H9 (cell line): ENCODE data around the gene FBXO41. TPM values are rescaled to one million over a fixed set of nuclear protein-coding genes. Genes with fewer than 3 reads are reported as not detected.

Experiments used
- DNase-seq: peaks from one replicate; pipeline ENCODE4 v3.0.0-alpha.2; 2017
- H2AFZ ChIP-seq: one replicate; pipeline ENCODE4 v1.6.1; 2013; ENCODE audit warnings: mild to moderate bottlenecking, low read length, control low read depth, moderate library complexity
- H2AK5ac ChIP-seq: 2 replicates; pipeline ENCODE4 v1.6.1; 2013; ENCODE audit warnings: low read length, control low read depth, mixed read lengths; ENCODE audit not compliant: insufficient read length
- H2BK120ac ChIP-seq: one replicate; pipeline ENCODE4 v1.6.1; 2013; ENCODE audit warnings: low read depth, mild to moderate bottlenecking, low read length, control low read depth, inconsistent platforms; ENCODE audit not compliant: poor library complexity, severe bottlenecking
- H2BK12ac ChIP-seq: 2 replicates; pipeline ENCODE4 v1.6.1; 2013; ENCODE audit warnings: low read length, control low read depth, mixed read lengths, low read depth; ENCODE audit not compliant: insufficient read length
- H2BK15ac ChIP-seq: 2 replicates; pipeline ENCODE4 v1.6.1; 2013; ENCODE audit warnings: low read depth, low read length, control low read depth
- H2BK20ac ChIP-seq: one replicate; pipeline ENCODE4 v1.6.1; 2013; ENCODE audit warnings: low read depth, mild to moderate bottlenecking, low read length, control low read depth, inconsistent platforms; ENCODE audit not compliant: poor library complexity, severe bottlenecking
- H2BK5ac ChIP-seq: 2 replicates; pipeline ENCODE4 v1.6.1; 2013; ENCODE audit warnings: low read length, control low read depth, mixed read lengths; ENCODE audit not compliant: insufficient read length
- H3K14ac ChIP-seq: 2 replicates; pipeline ENCODE4 v1.6.1; 2013; ENCODE audit warnings: low read length, control low read depth; ENCODE audit not compliant: insufficient read depth
- H3K18ac ChIP-seq: 2 replicates; pipeline ENCODE4 v1.6.1; 2013; ENCODE audit warnings: low read depth, mild to moderate bottlenecking, mixed read lengths, low read length, control low read depth; ENCODE audit not compliant: insufficient read length
- H3K23ac ChIP-seq: 2 replicates; pipeline ENCODE4 v1.6.1; 2013; ENCODE audit warnings: low read length, control low read depth, mixed read lengths, low read depth; ENCODE audit not compliant: insufficient read length
- H3K23me2 ChIP-seq: 2 replicates; pipeline ENCODE4 v1.6.1; 2013; ENCODE audit warnings: low read depth, mild to moderate bottlenecking, mixed read lengths, low read length, control low read depth; ENCODE audit not compliant: insufficient read length, poor library complexity, severe bottlenecking
- H3K27ac ChIP-seq: 2 replicates; pipeline ENCODE4 v1.5.1; 2013; ENCODE audit warnings: low read length, control low read depth, mixed read lengths, low read depth; ENCODE audit not compliant: insufficient read length
- H3K27me3 ChIP-seq: 2 replicates; pipeline ENCODE4 v1.6.1; 2013; ENCODE audit warnings: low read length, control low read depth, inconsistent platforms; ENCODE audit not compliant: insufficient read depth
- H3K4ac ChIP-seq: 2 replicates; pipeline ENCODE4 v1.6.1; 2013; ENCODE audit warnings: low read depth, mild to moderate bottlenecking, control low read depth, inconsistent platforms, low read length, moderate library complexity
- H3K4me1 ChIP-seq: 2 replicates; pipeline ENCODE4 v1.6.1; 2013; ENCODE audit warnings: low read length, control low read depth, inconsistent platforms; ENCODE audit not compliant: insufficient read depth
- H3K4me2 ChIP-seq: 2 replicates; pipeline ENCODE4 v1.6.1; 2013; ENCODE audit warnings: low read length, control low read depth, mixed read lengths; ENCODE audit not compliant: insufficient read length, insufficient read depth
- H3K56ac ChIP-seq: 2 replicates; pipeline ENCODE4 v1.6.1; 2013; ENCODE audit warnings: low read depth, mild to moderate bottlenecking, mixed read lengths, low read length, control low read depth; ENCODE audit not compliant: insufficient read length
- H3K79me1 ChIP-seq: 2 replicates; pipeline ENCODE4 v1.6.1; 2013; ENCODE audit warnings: low read depth, mild to moderate bottlenecking, moderate library complexity, low read length, control low read depth, inconsistent platforms; ENCODE audit not compliant: insufficient read depth, poor library complexity, severe bottlenecking
- H3K79me2 ChIP-seq: 2 replicates; pipeline ENCODE4 v1.6.1; 2013; ENCODE audit warnings: low read length, control low read depth, inconsistent platforms; ENCODE audit not compliant: insufficient read depth
- H3K9ac ChIP-seq: 2 replicates; pipeline ENCODE4 v1.6.1; 2013; ENCODE audit warnings: low read length, control low read depth, mixed read lengths; ENCODE audit not compliant: insufficient read length; ENCODE audit errors: extremely low read depth
- H3K9me3 ChIP-seq: one replicate; pipeline ENCODE4 v1.6.1; 2013; ENCODE audit warnings: low read depth, low read length, inconsistent platforms; ENCODE audit not compliant: control insufficient read depth
- H3T11ph ChIP-seq: one replicate; pipeline ENCODE4 v1.6.1; 2013; ENCODE audit warnings: mild to moderate bottlenecking, low read length, control low read depth, inconsistent platforms
- H4K20me1 ChIP-seq: one replicate; pipeline ENCODE4 v1.6.1; 2013; ENCODE audit not compliant: control insufficient read depth, insufficient read length, insufficient read depth
- H4K5ac ChIP-seq: 2 replicates; pipeline ENCODE4 v1.6.1; 2013; ENCODE audit warnings: low read depth, mild to moderate bottlenecking, mixed read lengths, low read length, control low read depth; ENCODE audit not compliant: insufficient read length
- H4K8ac ChIP-seq: replicated peaks from 2 replicates; pipeline ENCODE4 v1.6.1; 2013; ENCODE audit warnings: low read length, control low read depth, mixed read lengths, low read depth; ENCODE audit not compliant: insufficient read length
- H4K91ac ChIP-seq: 2 replicates; pipeline ENCODE4 v1.6.1; 2013; ENCODE audit warnings: low read depth, mild to moderate bottlenecking, moderate library complexity, mixed read lengths, low read length, control low read depth; ENCODE audit not compliant: insufficient read length
- H3K27ac Mint-ChIP-seq, 3 experiments: 2 replicates in 2 of 3; 3 replicates in 1 of 3; pipeline ENCODE4 v1.8.0; 2020 to 2021; ENCODE audit warnings: mixed read lengths in 3 of 3, mild to moderate bottlenecking in 1 of 3, moderate library complexity in 1 of 3
- H3K27me3 Mint-ChIP-seq: 2 replicates; pipeline ENCODE4 v1.8.0; 2021; ENCODE audit warnings: low read depth, mild to moderate bottlenecking, moderate library complexity, mixed read lengths
- H3K36me3 Mint-ChIP-seq, 3 experiments: 2 replicates in 2 of 3; 3 replicates in 1 of 3; pipeline ENCODE4 v1.8.0; 2020 to 2021; ENCODE audit warnings: low read depth in 3 of 3, mixed read lengths in 3 of 3; ENCODE audit not compliant: insufficient read depth in 1 of 3
- H3K4me1 Mint-ChIP-seq, 2 experiments: 2 replicates each; pipeline ENCODE4 v1.8.0; 2020; ENCODE audit warnings: mixed read lengths in 2 of 2
- H3K4me3 Mint-ChIP-seq, 2 experiments: 2 replicates in 1 of 2; 3 replicates in 1 of 2; pipeline ENCODE4 v1.8.0; 2020 to 2021; ENCODE audit warnings: mild to moderate bottlenecking in 2 of 2, mixed read lengths in 2 of 2, moderate library complexity in 1 of 2
- H3K9me3 Mint-ChIP-seq, 2 experiments: 2 replicates in 1 of 2; 3 replicates in 1 of 2; pipeline ENCODE4 v1.8.0; 2020; ENCODE audit warnings: mild to moderate bottlenecking in 2 of 2, mixed read lengths in 2 of 2, moderate library complexity in 1 of 2
- CTCF ChIP-seq: fragments of 200-600 bp; sonication (generic); conservative IDR thresholded peaks from 3 replicates; pipeline ENCODE4 v1.8.0; 2021; ENCODE audit warnings: antibody characterized with exemption, mild to moderate bottlenecking
- WGBS: extraction: QIAGEN DNeasy Blood & Tissue Kit; methylation state at CpG from one replicate; pipeline ENCODE4 v1.1.7; 2013; ENCODE audit warnings: missing lambda C conversion rate, low lambda C conversion rate, mixed read lengths; ENCODE audit not compliant: insufficient read length; ENCODE audit errors: extremely low coverage; 5-methylcytosine and 5-hydroxymethylcytosine counted together
- total RNA-seq: library from RNA; stranded (reverse); gene quantifications from 2 replicates; pipeline ENCODE4 v1.2.1, GENCODE V29; 2021

FBXO41 gene
- total RNA-seq, 1 experiment from 2014 or later, result 16.2 TPM

GRCh38 chr2:73253901-73254300, 30.4 kb downstream of the FBXO41 start:
- H3T11ph ChIP-seq, result no peak overlapping the region
- no peak overlapping the region for H4K91ac ChIP-seq
- H3K4me1 ChIP-seq, result no peaks in the 10 kb centered on the region
- H3K9me3 Mint-ChIP-seq, result no peaks in the 10 kb centered on the region; a peak in 1 of 5 replicates
- H4K5ac ChIP-seq, result no peak overlapping the region
- no peak overlapping the region for H2BK15ac ChIP-seq
- no peak overlapping the region for H3K14ac ChIP-seq
- H2BK5ac ChIP-seq, result no peak overlapping the region
- H3K23me2 ChIP-seq, result no peaks in the 10 kb centered on the region
- no peak for DNase-seq
- H3K27me3 Mint-ChIP-seq, result no peaks in the 10 kb centered on the region
- H2BK20ac ChIP-seq, result no peak overlapping the region
- H3K27ac Mint-ChIP-seq, result peak overlapping the region in 1 of 3 experiments; percentile 61; a peak in 1 of 7 replicates
- no peaks in the 10 kb centered on the region for H3K79me2 ChIP-seq
- H3K56ac ChIP-seq, result no peak overlapping the region
- TF ChIP-seq CTCF, result no peak
- no peak overlapping the region for H3K4me2 ChIP-seq
- H3K9me3 ChIP-seq, result no peaks in the 10 kb centered on the region
- no peak overlapping the region for H2BK12ac ChIP-seq
- no peak overlapping the region for H2AFZ ChIP-seq
- no peak overlapping the region for H4K8ac ChIP-seq
- no peaks in the 10 kb centered on the region for H3K27me3 ChIP-seq
- H3K36me3 Mint-ChIP-seq, result peaks cover 36 to 61% (median 45%) of the 10 kb centered on the region in 3 experiments
- no CpG with 5 or more reads among the region's 3 CpGs for WGBS
- no peak overlapping the region for H2AK5ac ChIP-seq
- H2BK120ac ChIP-seq, result no peak overlapping the region
- H3K23ac ChIP-seq, result no peak overlapping the region
- H3K4ac ChIP-seq, result no peak overlapping the region
- H3K9ac ChIP-seq, result no peak overlapping the region
- H3K18ac ChIP-seq, result no peak overlapping the region
- no peaks in the 10 kb centered on the region for H3K79me1 ChIP-seq
- peaks cover 10 to 16% of the 10 kb centered on the region in 2 experiments for H3K4me1 Mint-ChIP-seq
- H3K4me3 Mint-ChIP-seq, result no peak overlapping the region
- no peaks in the 10 kb centered on the region for H4K20me1 ChIP-seq
- H3K27ac ChIP-seq, result no peak overlapping the region
